ENCODE measurements around the gene LIMS1. TPM values are rescaled to one million over a fixed set of nuclear protein-coding genes. Genes with fewer than 3 reads are reported as not detected.

LIMS1 gene
- total and polyA plus RNA-seq, 2 of the 13 experiments (the other 11 are each of a cell fraction or from before 2014, with no cell fraction given), result 38.3 to 49.6 TPM

DNA sequence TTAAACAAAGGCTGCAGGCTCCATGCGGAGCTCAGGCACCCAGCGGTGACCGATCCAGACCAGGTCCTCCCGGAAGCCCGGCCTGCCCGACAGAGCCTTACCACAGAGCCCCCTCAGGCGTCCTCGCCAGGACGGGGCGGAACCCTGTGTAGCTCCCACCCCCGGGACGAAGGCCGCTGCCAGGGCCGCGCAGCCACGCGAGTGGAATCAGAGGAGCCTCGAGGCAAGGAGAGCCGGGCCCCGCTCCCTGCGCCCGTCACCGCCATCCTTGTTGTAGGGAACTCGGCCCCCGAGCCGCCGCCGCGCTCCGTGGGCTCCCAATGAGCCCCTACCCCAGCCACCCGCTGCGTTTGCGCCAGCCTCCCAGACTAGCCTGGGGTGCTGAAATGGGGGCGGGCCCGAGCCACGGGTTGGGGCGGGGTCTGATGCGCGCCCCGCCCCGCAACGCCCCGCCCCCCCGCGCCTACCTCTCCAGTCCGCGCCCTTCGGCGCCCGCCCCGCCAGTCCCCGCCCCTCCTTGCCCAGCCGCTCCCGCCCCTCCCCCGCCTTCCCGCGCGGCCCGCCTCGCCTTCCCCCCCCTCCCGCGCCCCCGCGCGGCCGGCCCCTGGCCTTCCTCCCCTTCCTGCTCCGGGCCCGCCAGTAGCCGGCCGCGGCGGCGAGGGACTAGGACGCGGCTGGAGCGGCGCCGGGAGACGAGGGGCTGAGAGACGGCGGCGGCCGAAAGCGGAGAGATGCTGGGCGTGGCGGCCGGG lies at the start of gene LIMS1 (continued):
- TF ChIP-seq, protein P1, sequence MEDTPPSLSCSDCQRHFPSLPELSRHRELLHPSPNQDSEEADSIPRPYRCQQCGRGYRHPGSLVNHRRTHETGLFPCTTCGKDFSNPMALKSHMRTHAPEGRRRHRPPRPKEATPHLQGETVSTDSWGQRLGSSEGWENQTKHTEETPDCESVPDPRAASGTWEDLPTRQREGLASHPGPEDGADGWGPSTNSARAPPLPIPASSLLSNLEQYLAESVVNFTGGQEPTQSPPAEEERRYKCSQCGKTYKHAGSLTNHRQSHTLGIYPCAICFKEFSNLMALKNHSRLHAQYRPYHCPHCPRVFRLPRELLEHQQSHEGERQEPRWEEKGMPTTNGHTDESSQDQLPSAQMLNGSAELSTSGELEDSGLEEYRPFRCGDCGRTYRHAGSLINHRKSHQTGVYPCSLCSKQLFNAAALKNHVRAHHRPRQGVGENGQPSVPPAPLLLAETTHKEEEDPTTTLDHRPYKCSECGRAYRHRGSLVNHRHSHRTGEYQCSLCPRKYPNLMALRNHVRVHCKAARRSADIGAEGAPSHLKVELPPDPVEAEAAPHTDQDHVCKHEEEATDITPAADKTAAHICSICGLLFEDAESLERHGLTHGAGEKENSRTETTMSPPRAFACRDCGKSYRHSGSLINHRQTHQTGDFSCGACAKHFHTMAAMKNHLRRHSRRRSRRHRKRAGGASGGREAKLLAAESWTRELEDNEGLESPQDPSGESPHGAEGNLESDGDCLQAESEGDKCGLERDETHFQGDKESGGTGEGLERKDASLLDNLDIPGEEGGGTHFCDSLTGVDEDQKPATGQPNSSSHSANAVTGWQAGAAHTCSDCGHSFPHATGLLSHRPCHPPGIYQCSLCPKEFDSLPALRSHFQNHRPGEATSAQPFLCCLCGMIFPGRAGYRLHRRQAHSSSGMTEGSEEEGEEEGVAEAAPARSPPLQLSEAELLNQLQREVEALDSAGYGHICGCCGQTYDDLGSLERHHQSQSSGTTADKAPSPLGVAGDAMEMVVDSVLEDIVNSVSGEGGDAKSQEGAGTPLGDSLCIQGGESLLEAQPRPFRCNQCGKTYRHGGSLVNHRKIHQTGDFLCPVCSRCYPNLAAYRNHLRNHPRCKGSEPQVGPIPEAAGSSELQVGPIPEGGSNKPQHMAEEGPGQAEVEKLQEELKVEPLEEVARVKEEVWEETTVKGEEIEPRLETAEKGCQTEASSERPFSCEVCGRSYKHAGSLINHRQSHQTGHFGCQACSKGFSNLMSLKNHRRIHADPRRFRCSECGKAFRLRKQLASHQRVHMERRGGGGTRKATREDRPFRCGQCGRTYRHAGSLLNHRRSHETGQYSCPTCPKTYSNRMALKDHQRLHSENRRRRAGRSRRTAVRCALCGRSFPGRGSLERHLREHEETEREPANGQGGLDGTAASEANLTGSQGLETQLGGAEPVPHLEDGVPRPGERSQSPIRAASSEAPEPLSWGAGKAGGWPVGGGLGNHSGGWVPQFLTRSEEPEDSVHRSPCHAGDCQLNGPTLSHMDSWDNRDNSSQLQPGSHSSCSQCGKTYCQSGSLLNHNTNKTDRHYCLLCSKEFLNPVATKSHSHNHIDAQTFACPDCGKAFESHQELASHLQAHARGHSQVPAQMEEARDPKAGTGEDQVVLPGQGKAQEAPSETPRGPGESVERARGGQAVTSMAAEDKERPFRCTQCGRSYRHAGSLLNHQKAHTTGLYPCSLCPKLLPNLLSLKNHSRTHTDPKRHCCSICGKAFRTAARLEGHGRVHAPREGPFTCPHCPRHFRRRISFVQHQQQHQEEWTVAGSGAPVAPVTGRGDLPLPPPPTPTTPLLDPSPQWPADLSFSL (CRISPR knock-in tag; IDR thresholded peaks at IDR 0.05), result no peak
- TF ChIP-seq JUNB (CRISPR knock-in tag; IDR thresholded peaks at IDR 0.05; ENCODE audit: borderline replicate concordance), result no peak
- no peak for TF ChIP-seq CBX2 (IDR thresholded peaks at IDR 0.05; ENCODE audit: low read depth, low read length)
- TF ChIP-seq CBX2 (CRISPR knock-in tag; IDR thresholded peaks at IDR 0.05; ENCODE audit: low read depth), result no peak
- peak; percentile 49; the same call in 1 of the 2 replicates for TF ChIP-seq ZNF766 (CRISPR knock-in tag; IDR thresholded peaks at IDR 0.05; ENCODE audit: borderline replicate concordance)
- TF ChIP-seq ZNF749 (CRISPR knock-in tag; IDR thresholded peaks at IDR 0.05; ENCODE audit: borderline replicate concordance), result peak; percentile 50; the same call in 1 of the 2 replicates
- peak; percentile 79; the same call in 1 of the 2 replicates for TF ChIP-seq ZNF709 (CRISPR knock-in tag; IDR thresholded peaks at IDR 0.05)
- peak; percentile 63; the same call in 1 of the 2 replicates for TF ChIP-seq ZSCAN22 (CRISPR knock-in tag; IDR thresholded peaks at IDR 0.05)
- TF ChIP-seq, protein P2, sequence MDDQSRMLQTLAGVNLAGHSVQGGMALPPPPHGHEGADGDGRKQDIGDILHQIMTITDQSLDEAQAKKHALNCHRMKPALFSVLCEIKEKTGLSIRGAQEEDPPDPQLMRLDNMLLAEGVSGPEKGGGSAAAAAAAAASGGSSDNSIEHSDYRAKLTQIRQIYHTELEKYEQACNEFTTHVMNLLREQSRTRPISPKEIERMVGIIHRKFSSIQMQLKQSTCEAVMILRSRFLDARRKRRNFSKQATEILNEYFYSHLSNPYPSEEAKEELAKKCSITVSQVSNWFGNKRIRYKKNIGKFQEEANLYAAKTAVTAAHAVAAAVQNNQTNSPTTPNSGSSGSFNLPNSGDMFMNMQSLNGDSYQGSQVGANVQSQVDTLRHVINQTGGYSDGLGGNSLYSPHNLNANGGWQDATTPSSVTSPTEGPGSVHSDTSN (CRISPR knock-in tag; IDR thresholded peaks at IDR 0.05; ENCODE audit: borderline replicate concordance), result no peak
- TF ChIP-seq RARA (CRISPR knock-in tag; IDR thresholded peaks at IDR 0.05), result no peak; the same call in 1 of the 2 replicates
- TF ChIP-seq ZNF431 (CRISPR knock-in tag; IDR thresholded peaks at IDR 0.05; ENCODE audit: borderline replicate concordance, low read depth), result peak; percentile 51
- TF ChIP-seq ZNF558 (CRISPR knock-in tag; IDR thresholded peaks at IDR 0.05; ENCODE audit: borderline replicate concordance), result peak; percentile 82; the same call in 1 of the 2 replicates
- TF ChIP-seq ZNF674 (CRISPR knock-in tag; IDR thresholded peaks at IDR 0.05; ENCODE audit: low read depth), result no peak
- TF ChIP-seq TBP (CRISPR knock-in tag; IDR thresholded peaks at IDR 0.05), result no peak
- TF ChIP-seq, protein P3, sequence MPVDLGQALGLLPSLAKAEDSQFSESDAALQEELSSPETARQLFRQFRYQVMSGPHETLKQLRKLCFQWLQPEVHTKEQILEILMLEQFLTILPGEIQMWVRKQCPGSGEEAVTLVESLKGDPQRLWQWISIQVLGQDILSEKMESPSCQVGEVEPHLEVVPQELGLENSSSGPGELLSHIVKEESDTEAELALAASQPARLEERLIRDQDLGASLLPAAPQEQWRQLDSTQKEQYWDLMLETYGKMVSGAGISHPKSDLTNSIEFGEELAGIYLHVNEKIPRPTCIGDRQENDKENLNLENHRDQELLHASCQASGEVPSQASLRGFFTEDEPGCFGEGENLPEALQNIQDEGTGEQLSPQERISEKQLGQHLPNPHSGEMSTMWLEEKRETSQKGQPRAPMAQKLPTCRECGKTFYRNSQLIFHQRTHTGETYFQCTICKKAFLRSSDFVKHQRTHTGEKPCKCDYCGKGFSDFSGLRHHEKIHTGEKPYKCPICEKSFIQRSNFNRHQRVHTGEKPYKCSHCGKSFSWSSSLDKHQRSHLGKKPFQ (CRISPR knock-in tag; IDR thresholded peaks at IDR 0.05; ENCODE audit: insufficient replicate concordance), result peak; percentile 51
